ENCODE data around the gene NXT2. TPM values are rescaled to one million over a fixed set of nuclear protein-coding genes. Genes with fewer than 3 reads are reported as not detected.

The NXT2 gene
- total RNA-seq, 2 donors from 2014 or later, result 2.6 to 3.8 TPM

GRCh38 chrX:109585488-109585887 is 48.8 kb downstream of the NXT2 start:
- H3K27me3 ChIP-seq, result no peaks in the 10 kb centered on the region
- TF ChIP-seq, protein P1, sequence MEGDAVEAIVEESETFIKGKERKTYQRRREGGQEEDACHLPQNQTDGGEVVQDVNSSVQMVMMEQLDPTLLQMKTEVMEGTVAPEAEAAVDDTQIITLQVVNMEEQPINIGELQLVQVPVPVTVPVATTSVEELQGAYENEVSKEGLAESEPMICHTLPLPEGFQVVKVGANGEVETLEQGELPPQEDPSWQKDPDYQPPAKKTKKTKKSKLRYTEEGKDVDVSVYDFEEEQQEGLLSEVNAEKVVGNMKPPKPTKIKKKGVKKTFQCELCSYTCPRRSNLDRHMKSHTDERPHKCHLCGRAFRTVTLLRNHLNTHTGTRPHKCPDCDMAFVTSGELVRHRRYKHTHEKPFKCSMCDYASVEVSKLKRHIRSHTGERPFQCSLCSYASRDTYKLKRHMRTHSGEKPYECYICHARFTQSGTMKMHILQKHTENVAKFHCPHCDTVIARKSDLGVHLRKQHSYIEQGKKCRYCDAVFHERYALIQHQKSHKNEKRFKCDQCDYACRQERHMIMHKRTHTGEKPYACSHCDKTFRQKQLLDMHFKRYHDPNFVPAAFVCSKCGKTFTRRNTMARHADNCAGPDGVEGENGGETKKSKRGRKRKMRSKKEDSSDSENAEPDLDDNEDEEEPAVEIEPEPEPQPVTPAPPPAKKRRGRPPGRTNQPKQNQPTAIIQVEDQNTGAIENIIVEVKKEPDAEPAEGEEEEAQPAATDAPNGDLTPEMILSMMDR (IDR thresholded peaks at IDR 0.05), result no peak
- DNase-seq (ENCODE audit: low spot score), result no peak
- no peak overlapping the region for H3K27ac ChIP-seq
- H3K4me1 ChIP-seq, result no peaks in the 10 kb centered on the region
- H3K4me3 ChIP-seq, result no peak overlapping the region
- no peaks in the 10 kb centered on the region for H3K9me3 ChIP-seq
- H3K36me3 ChIP-seq, result no peaks in the 10 kb centered on the region

GRCh38 chrX:109590176-109590575 is 53.5 kb downstream of the NXT2 start:
- no peak for DNase-seq (ENCODE audit: low spot score)
- no peak overlapping the region for H3K27ac ChIP-seq
- TF ChIP-seq, protein P1 (IDR thresholded peaks at IDR 0.05), result no peak
- no peaks in the 10 kb centered on the region for H3K27me3 ChIP-seq
- no peaks in the 10 kb centered on the region for H3K36me3 ChIP-seq
- H3K4me1 ChIP-seq, result no peaks in the 10 kb centered on the region
- H3K9me3 ChIP-seq, result no peaks in the 10 kb centered on the region
- H3K4me3 ChIP-seq, result no peak overlapping the region

Other genes with a start within 250 kb of the NXT2 start
- gene GUCY2F, start 54.8 kb upstream of the NXT2 start, total RNA-seq, result not detected
- under 1 TPM in 1 of 2 donors, not detected in 1; 0.63 TPM for gene KCNE5, start 88.3 kb downstream of the NXT2 start, total RNA-seq
- 10 to 100 TPM; 40.5 to 45.5 TPM for gene ACSL4, start 196.4 kb downstream of the NXT2 start, total RNA-seq